ENCODE data around the gene RAD51. TPM values are rescaled to one million over a fixed set of nuclear protein-coding genes. Genes with fewer than 3 reads are reported as not detected.
"Not testable (repeated sequence)": the region's sequence is repeated elsewhere in the genome, so short reads cannot be mapped to it uniquely, and the experiment has no call there.

The RAD51 gene
- 1 to 10 TPM in 1 of 2 donors, under 1 TPM in 1; 0.97 to 2.6 TPM for total RNA-seq
- long read RNA-seq, partial matches to known transcripts = 0 of 1 reads
- long read RNA-seq, other reads (novel, unspliced or antisense) = 0 of 1 reads

GRCh38 chr15:40694688-40695468, at the start of gene RAD51:
Gene RAD51 (plus strand): TSS chr15:40695174. CDS start chr15:40698759, 3,585 bp downstream.
- intact Hi-C loops (cut with DNase I) = no loop called here
- ATAC-seq (peak; percentile 99), DNase-seq (peak; percentile 95)

- intact Hi-C loops (cut with DNase I) = no loop called here
- no peak for DNase-seq
- no peak for ATAC-seq
These were observed 47.5 kb upstream of the RAD51 start for GRCh38 chr15:40647523-40647922.

- ATAC-seq = no peak
- intact Hi-C loops (cut with DNase I) = no loop called here
- no peak for DNase-seq
These were observed 44.5 kb upstream of the RAD51 start for GRCh38 chr15:40650479-40650878.

- no peak for ATAC-seq
- DNase-seq = no peak
- intact Hi-C loops (cut with DNase I) = no loop called here
These were observed 34.3 kb upstream of the RAD51 start for GRCh38 chr15:40660686-40661085.

GRCh38 chr15:40664909-40665308, 30.1 kb upstream of the RAD51 start:
- intact Hi-C loops (cut with DNase I) = no loop called here
- no peak for ATAC-seq
- no peak for DNase-seq

- intact Hi-C loops (cut with DNase I) = loop anchor here in 1 of 2 donors (5.0 kb wide), 1 partner anchor 216 kb away; the partner anchor contains the start of gene VPS18
- DNase-seq, ATAC-seq: not testable (repeated sequence)
These were observed 18.7 kb upstream of the RAD51 start for GRCh38 chr15:40676290-40676689.

GRCh38 chr15:40676906-40677305, 18.1 kb upstream of the RAD51 start:
- ATAC-seq, DNase-seq: not testable (repeated sequence)
- intact Hi-C loops (cut with DNase I) = loop anchor here in 1 of 2 donors (5.0 kb wide), 1 partner anchor 215 kb away; the partner anchor contains the start of gene VPS18

DNA sequence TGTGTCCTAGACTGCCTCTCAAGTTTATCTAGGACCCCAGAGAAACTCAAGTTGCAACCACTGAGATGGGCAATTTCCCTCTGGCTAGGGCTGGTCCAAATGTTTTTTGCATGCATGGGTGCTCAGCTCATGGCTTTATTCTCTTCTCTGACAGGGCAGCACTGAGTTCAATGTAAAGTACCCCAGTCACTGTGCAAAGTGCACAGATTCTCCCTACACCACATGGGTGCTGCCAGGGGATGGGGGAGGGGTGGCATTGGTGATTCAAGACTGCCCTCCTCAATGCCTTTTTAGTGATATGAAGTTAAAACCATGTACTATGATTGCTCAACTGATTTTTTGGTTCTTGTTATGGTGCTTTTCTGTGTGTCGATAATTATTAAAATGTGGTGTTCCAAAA, 14.8 kb upstream of the RAD51 start:
- intact Hi-C loops (cut with DNase I) = no loop called here
- DNase-seq (no peak), ATAC-seq (no peak)

- ATAC-seq; intact Hi-C loops (cut with DNase I); DNase-seq: not testable (repeated sequence)
These were observed 14.0 kb upstream of the RAD51 start for GRCh38 chr15:40680959-40681358.

- intact Hi-C loops (cut with DNase I) = no loop called here
- ATAC-seq = no peak
- no peak for DNase-seq
These were observed 10.6 kb upstream of the RAD51 start for GRCh38 chr15:40684381-40684780.

GRCh38 chr15:40685376-40685775, 9.6 kb upstream of the RAD51 start:
- intact Hi-C loops (cut with DNase I) = no loop called here
- ATAC-seq = no peak
- DNase-seq = no peak

DNA sequence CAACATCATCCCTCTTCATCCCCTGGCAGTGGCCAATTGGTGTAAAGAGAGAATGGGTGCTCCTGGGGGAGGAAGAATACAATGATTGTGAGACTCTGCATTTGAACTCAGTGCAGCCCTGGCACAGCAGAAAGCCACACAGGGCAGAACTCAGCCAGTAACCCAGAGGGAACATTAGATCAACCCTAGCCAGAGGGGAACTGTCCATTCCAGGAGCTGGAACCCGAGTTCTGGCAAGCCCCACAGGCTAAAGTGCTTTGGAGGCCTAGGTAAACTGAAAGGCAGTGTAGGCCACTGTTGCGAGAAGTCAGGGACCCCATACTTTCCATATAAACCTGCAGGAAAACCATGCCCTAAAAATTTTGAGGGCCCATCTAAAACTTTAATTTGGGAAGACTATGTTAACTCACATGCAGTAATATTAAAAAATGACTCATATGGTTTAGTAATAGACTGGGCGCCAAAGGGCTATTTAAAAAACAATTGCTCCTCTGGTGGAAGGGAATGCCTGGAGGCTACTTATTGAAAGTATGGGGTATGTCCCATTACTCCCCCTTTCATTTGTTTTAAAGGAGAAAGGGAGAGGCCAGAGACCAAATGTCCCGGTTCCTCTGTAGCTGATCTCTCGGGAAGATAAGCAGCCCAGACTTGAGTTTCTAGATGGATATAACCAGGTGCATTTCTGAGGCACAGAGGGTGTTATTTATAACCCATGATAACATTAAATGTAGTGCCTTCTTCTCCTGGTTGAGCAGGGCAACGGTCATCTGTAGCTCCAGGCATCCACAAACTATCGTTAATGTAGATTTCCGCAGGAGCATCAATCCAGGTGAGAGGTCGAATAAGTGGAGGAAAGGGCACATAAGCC, 5.8 kb upstream of the RAD51 start:
- no peak for ATAC-seq
- intact Hi-C loops (cut with DNase I) = no loop called here

DNA sequence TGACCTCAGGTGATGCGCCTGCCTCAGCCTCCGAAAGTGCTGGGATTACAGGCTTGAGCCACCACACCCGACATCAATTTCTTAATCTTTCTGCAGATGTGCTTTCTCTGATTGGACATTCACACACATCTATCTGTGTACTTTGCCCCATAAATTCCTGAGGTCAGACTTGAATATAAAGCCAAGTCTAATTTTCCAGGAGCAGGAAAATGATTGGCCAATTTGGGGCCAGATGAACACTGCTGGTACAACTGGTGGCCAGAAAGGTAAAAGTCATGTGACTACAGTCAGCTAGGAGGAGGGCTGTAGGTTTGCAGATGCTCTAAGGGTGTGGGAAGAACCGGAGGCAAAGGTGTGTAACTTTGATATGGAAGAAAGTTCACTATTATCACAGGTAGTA, 3.2 kb upstream of the RAD51 start:
- DNase-seq = no peak
- intact Hi-C loops (cut with DNase I) = no loop called here
- no peak for ATAC-seq

More for the DNA sequence above, 5.8 kb upstream of the RAD51 start:
- no peak for DNase-seq

- intact Hi-C loops (cut with DNase I) = no loop called here
- no peak for DNase-seq
- ATAC-seq = no peak
These were observed 878 bp upstream of the RAD51 start for GRCh38 chr15:40693904-40694687.

- peak; percentile 2 to 8 for ATAC-seq
- DNase-seq = no peak
- intact Hi-C loops (cut with DNase I) = no loop called here
These were observed 506 bp downstream of the RAD51 start for GRCh38 chr15:40695469-40695890.

- ATAC-seq = no peak
- no peak for DNase-seq
- intact Hi-C loops (cut with DNase I) = no loop called here
These were observed 1.3 kb downstream of the RAD51 start for GRCh38 chr15:40696228-40696627.

DNA sequence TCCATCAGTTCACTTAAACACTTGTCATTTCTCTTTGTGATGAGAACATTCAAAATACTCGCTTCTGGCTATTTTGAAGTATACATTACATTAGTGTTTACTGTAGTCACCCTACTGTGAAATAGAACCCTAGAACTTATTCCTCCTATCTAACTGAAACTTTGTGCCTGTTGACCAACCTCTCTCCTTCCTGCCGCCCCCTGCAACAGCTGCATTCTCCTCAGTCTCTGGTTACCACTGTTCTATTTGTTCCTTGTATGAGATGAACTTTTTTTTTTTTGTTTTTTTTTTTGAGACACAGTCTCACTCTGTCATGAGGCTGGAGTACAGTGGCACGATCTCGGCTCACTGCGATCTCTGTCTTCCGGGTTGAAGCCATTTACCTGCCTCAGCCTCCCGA, 2.9 kb downstream of the RAD51 start:
- no peak for ATAC-seq
- intact Hi-C loops (cut with DNase I) = no loop called here
- no peak for DNase-seq

DNA sequence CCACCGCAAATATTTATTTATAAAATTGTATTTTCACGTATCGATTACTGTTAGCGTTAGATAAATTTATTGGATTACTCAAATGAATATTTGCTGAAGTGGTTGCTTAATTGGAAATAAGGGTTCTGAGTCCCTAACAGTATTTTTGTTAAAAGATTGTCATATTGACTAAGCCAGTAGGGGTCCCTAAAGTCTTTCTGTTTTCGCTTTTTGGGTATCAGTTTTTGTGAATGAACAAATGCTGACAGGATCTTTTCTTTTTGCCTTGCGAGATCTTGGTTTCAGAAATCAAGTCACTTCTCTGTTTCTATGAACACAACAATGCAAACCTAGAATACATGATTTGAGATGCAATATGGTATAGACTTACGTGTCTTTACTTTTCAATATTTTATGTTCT, 7.1 kb downstream of the RAD51 start:
- intact Hi-C loops (cut with DNase I) = no loop called here

DNA sequence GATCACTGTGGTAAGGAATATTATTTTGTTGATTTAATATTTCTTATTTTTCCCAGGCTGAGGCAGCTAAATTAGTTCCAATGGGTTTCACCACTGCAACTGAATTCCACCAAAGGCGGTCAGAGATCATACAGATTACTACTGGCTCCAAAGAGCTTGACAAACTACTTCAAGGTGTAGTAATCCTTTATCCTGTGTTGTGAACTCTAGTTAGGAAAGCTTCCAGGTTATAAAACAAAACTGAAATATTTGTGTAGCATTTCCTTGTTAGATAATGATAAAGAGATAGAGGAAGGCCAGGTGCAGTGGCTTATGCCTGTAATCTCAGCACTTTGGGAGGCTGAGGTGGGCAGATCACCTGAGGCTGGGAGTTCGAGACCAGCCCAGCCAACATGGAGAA, 11.1 kb downstream of the RAD51 start:
- DNase-seq (no peak), ATAC-seq (no peak)
- intact Hi-C loops (cut with DNase I) = no loop called here

More for the DNA sequence above, 7.1 kb downstream of the RAD51 start:
- DNase-seq (no peak), ATAC-seq (no peak)

All from left cardiac atrium (tissue), 4 donors.